HG03135 (cell line): ENCODE measurements around the gene MEF2B.

Source experiments
- ATAC-seq: cut with Tn5 transposase; IDR thresholded peaks from one replicate; pipeline ENCODE4 v1.9.1; 2021; ENCODE audit warnings: mild to moderate bottlenecking, moderate library complexity; ENCODE audit not compliant: unreplicated experiment

MEF2B gene

GRCh38 chr19:19170053-19170872 is at the start of gene MEF2B:
TSS of gene MEF2B (minus strand) at chr19:19170263. CDS start at chr19:19150735, 19,528 bp downstream.
- peak; percentile 90 for ATAC-seq

GRCh38 chr19:19218911-19219310 is 48.8 kb upstream of the MEF2B start:
- no peak for ATAC-seq

GRCh38 chr19:19217099-19217498 is 47.0 kb upstream of the MEF2B start:
- ATAC-seq: no peak

GRCh38 chr19:19215792-19216191 is 45.7 kb upstream of the MEF2B start:
- ATAC-seq: no peak

GRCh38 chr19:19214892-19215291 is 44.8 kb upstream of the MEF2B start:
- no peak for ATAC-seq

GRCh38 chr19:19214159-19214490 is 44.1 kb upstream of the MEF2B start:
- ATAC-seq: no peak

- no peak for ATAC-seq
These were observed 43.5 kb upstream of the MEF2B start for GRCh38 chr19:19213426-19214158.

- no peak for ATAC-seq
These were observed 42.9 kb upstream of the MEF2B start for GRCh38 chr19:19212916-19213315.

GRCh38 chr19:19211499-19212420 is 41.7 kb upstream of the MEF2B start, which contains the start of gene NCAN:
TSS of gene NCAN (plus strand) at chr19:19211958. CDS start at chr19:19216954, 4,996 bp downstream.
- ATAC-seq: no peak

GRCh38 chr19:19209372-19209771 is 39.3 kb upstream of the MEF2B start:
- no peak for ATAC-seq

GRCh38 chr19:19207637-19208572 is 37.8 kb upstream of the MEF2B start:
- no peak for ATAC-seq

GRCh38 chr19:19206938-19207337 is 36.9 kb upstream of the MEF2B start:
- no peak for ATAC-seq

- ATAC-seq: no peak
These were observed 35.6 kb upstream of the MEF2B start for GRCh38 chr19:19205416-19206410.

GRCh38 chr19:19204181-19204580 is 34.1 kb upstream of the MEF2B start:
- no peak for ATAC-seq

GRCh38 chr19:19203012-19203856 is 33.2 kb upstream of the MEF2B start, which contains the start of gene NR2C2AP:
TSS of gene NR2C2AP (minus strand) at chr19:19203414. CDS start at chr19:19203060, 354 bp downstream.
- ATAC-seq: peak; percentile 88

GRCh38 chr19:19202707-19203011 is 32.6 kb upstream of the MEF2B start:
- ATAC-seq: peak; percentile 20

GRCh38 chr19:19201697-19202630 is 31.9 kb upstream of the MEF2B start:
- ATAC-seq: no peak
